NT2/D1 (cell line): ENCODE measurements around the gene LYRM4.

ENCODE experiments used
- SUZ12 ChIP-seq: IDR thresholded peaks from 2 replicates; pipeline ENCODE4 v1.6.1; 2011; ENCODE audit not compliant: insufficient read length, insufficient read depth; ENCODE audit errors: extremely low read depth
- YY1 ChIP-seq: IDR thresholded peaks from 2 replicates; pipeline ENCODE4 v1.6.1; 2011; ENCODE audit not compliant: insufficient read length, insufficient read depth
- ZNF274 ChIP-seq: IDR thresholded peaks from 2 replicates; pipeline ENCODE4 v1.6.1; 2011; ENCODE audit warnings: mild to moderate bottlenecking, low read depth, low read length

- TF ChIP-seq YY1 (no peak), SUZ12 (no peak), ZNF274 (no peak)
Measured at GRCh38 chr6:5277589-5277988, 16.8 kb upstream of the LYRM4 start.
